ENCODE data around the gene ME1. TPM values are rescaled to one million over a fixed set of nuclear protein-coding genes. Genes with fewer than 3 reads are reported as not detected.

The ME1 gene
- total RNA-seq, 2 donors from 2014 or later = 13.8 to 22.9 TPM

DNA sequence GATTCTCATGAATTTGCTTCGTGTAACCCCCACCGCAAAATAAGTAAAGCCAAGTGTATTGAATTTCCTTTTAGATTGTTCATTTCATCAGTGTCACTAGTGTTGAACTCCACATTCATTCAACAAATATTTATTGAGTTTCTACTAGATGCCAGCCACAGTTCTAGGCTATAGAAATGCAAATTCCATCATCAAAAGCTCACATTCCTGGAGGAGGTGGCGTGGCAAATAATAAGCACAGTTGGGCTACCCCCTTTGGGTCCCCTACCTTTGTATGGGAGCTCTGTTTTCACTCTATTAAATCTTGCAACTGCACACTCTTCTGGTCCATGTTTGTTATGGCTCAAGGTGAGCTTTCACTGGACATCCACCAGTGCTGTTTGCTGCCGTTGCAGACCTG lies 12.7 kb upstream of the ME1 start:
- Histone ChIP-seq H3K4me3 (no peak overlapping the region), H3K27me3 (replicated peaks; ENCODE audit: insufficient read depth) (no peaks in the 10 kb centered on the region), H3K27ac (no peak overlapping the region), H3K9me3 (no peaks in the 10 kb centered on the region), H3K4me1 (ENCODE audit: control insufficient read depth in 1 of 2, low read depth in 2 of 2) (no peaks in the 10 kb centered on the region), H3K36me3 (no peaks in the 10 kb centered on the region)
- TF ChIP-seq, protein P1, sequence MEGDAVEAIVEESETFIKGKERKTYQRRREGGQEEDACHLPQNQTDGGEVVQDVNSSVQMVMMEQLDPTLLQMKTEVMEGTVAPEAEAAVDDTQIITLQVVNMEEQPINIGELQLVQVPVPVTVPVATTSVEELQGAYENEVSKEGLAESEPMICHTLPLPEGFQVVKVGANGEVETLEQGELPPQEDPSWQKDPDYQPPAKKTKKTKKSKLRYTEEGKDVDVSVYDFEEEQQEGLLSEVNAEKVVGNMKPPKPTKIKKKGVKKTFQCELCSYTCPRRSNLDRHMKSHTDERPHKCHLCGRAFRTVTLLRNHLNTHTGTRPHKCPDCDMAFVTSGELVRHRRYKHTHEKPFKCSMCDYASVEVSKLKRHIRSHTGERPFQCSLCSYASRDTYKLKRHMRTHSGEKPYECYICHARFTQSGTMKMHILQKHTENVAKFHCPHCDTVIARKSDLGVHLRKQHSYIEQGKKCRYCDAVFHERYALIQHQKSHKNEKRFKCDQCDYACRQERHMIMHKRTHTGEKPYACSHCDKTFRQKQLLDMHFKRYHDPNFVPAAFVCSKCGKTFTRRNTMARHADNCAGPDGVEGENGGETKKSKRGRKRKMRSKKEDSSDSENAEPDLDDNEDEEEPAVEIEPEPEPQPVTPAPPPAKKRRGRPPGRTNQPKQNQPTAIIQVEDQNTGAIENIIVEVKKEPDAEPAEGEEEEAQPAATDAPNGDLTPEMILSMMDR (IDR thresholded peaks at IDR 0.05) = no peak
- DNase-seq (ENCODE audit: low spot score) (no peak), ATAC-seq (ENCODE audit: insufficient number of reproducible peaks, low FRiP score, low read depth) (no peak)

DNA sequence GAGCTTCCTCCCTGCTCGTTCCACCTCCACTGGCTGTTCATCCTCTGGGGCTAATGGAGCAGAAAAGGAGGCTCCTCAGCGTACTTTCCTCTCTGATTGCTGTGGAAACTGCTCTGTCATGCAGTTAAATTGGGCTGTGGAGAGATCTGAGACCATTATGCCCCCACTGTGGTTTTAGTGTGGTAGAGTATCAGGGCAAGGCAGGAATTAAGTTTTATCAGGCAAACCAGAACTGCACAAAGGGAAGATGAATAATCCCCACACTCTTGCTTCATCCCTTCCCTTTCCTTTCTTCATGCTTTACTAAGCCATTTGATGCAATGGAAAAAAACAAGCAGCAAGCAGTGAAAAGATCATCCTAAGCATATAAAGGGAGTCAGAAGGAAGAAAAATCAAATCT lies 11.9 kb upstream of the ME1 start:
- TF ChIP-seq, protein P1 (IDR thresholded peaks at IDR 0.05) = no peak
- no peaks in the 10 kb centered on the region for H3K36me3 ChIP-seq
- ATAC-seq (ENCODE audit: insufficient number of reproducible peaks, low FRiP score, low read depth) (no peak), DNase-seq (ENCODE audit: low spot score) (no peak)
- H3K9me3 ChIP-seq = no peaks in the 10 kb centered on the region
- no peak overlapping the region for H3K4me3 ChIP-seq
- H3K27me3 ChIP-seq (replicated peaks; ENCODE audit: insufficient read depth) = no peaks in the 10 kb centered on the region
- H3K4me1 ChIP-seq (ENCODE audit: control insufficient read depth in 1 of 2, low read depth in 2 of 2) = no peaks in the 10 kb centered on the region
- H3K27ac ChIP-seq = no peak overlapping the region

DNA sequence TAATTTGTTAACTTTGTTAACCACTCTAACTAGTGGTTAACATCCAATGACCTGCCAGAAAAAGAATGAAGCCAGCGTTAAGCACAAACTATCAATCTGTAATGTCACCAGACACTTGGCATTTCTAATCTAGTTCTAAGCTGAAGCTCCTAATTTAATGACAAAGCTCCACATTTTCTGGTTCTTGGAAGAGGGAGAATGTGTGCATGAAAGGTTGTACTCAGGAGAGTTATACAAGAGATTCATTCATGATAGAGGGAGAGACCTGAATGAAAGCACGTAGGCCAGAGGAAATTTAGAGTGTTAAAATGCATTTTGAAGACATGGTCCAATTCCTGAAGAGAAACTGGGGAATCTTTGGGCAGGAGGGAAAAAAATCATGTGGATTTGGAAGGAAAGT lies 8.3 kb upstream of the ME1 start:
- H3K36me3 ChIP-seq = no peaks in the 10 kb centered on the region
- ATAC-seq (ENCODE audit: insufficient number of reproducible peaks, low FRiP score, low read depth) = no peak
- DNase-seq (ENCODE audit: low spot score) = no peak
- no peak overlapping the region for H3K4me3 ChIP-seq
- H3K27me3 ChIP-seq (replicated peaks; ENCODE audit: insufficient read depth) = no peaks in the 10 kb centered on the region
- H3K4me1 ChIP-seq (ENCODE audit: control insufficient read depth in 1 of 2, low read depth in 2 of 2) = no peaks in the 10 kb centered on the region
- TF ChIP-seq, protein P1 (IDR thresholded peaks at IDR 0.05) = no peak
- no peak overlapping the region for H3K27ac ChIP-seq
- no peaks in the 10 kb centered on the region for H3K9me3 ChIP-seq

DNA sequence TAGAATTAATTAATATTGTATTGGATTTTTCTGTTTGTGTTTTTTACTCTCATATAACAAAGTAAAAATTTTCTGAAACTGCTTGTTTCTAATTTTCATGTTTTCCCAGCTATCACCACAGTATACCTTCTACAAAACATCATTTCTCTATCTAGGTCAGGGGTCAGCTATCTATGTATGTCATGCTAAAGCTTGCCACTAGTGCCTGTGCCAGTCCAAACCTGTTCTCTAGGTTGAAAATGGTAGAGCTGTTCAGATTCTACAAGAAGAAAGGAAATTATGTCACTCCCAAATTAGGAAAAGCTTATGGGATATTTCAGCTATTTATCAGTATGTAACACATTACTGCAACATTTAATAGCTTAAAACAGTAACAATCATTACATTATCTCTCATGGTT lies 5.8 kb upstream of the ME1 start:
- Histone ChIP-seq H3K27me3 (replicated peaks; ENCODE audit: insufficient read depth) (no peaks in the 10 kb centered on the region), H3K4me1 (ENCODE audit: control insufficient read depth in 1 of 2, low read depth in 2 of 2) (no peaks in the 10 kb centered on the region), H3K27ac (no peak overlapping the region), H3K36me3 (no peaks in the 10 kb centered on the region), H3K4me3 (no peak overlapping the region), H3K9me3 (no peaks in the 10 kb centered on the region)
- no peak for ATAC-seq (ENCODE audit: insufficient number of reproducible peaks, low FRiP score, low read depth)
- no peak for DNase-seq (ENCODE audit: low spot score)
- TF ChIP-seq, protein P1 (IDR thresholded peaks at IDR 0.05) = no peak

DNA sequence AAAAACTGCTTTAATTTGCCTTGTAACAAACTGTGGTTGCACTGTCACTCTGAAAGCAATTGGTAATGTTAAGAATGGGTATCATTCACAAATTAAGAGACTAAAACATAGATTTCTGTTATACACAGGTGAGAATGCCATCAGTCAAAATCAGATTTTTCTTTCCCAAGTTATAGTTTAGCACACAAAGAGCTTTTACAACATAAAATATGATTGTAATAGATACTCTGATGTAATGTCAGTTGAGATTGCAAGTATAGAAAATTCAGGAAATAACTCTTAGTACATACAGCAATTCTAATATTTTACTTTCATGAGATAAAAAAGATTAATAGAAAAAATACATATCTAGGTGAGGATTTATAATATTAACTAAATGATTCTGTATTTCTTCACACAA lies 2.3 kb upstream of the ME1 start:
- TF ChIP-seq, protein P1 (IDR thresholded peaks at IDR 0.05) = no peak
- no peak for DNase-seq (ENCODE audit: low spot score)
- Histone ChIP-seq H3K4me3 (no peak overlapping the region), H3K27me3 (replicated peaks; ENCODE audit: insufficient read depth) (no peaks in the 10 kb centered on the region), H3K9me3 (no peaks in the 10 kb centered on the region), H3K4me1 (ENCODE audit: control insufficient read depth in 1 of 2, low read depth in 2 of 2) (peaks cover 5 to 15% of the 10 kb centered on the region in 2 donors), H3K27ac (no peak overlapping the region), H3K36me3 (no peaks in the 10 kb centered on the region)
- ATAC-seq (ENCODE audit: insufficient number of reproducible peaks, low FRiP score, low read depth) = no peak
